SK-N-SH treated with all-trans-retinoic acid at 6 μM for 48 hours (cell line): Measurements from ENCODE around the gene LHCGR.

Experiments
- ATAC-seq: fragments of 200-7000 bp; cut with Tn5 transposase; 3 replicates; pipeline ENCODE4 v1.9.1; 2020; ENCODE audit warnings: mild to moderate bottlenecking, moderate library complexity
- ARNTL ChIP-seq: fragments of 450-650 bp; formaldehyde crosslinking; IDR thresholded peaks from 2 replicates; pipeline ENCODE4 v1.5.0; 2020; ENCODE audit warnings: low read depth, mild to moderate bottlenecking, moderate library complexity, borderline replicate concordance
- BACH2 ChIP-seq: fragments of 250-450 bp; sonication (Bioruptor Pico); IDR thresholded peaks from 2 replicates; pipeline ENCODE4 v1.9.0; 2021; ENCODE audit warnings: mild to moderate bottlenecking, borderline replicate concordance
- CSDC2 ChIP-seq: fragments of 250-450 bp; sonication (Bioruptor Pico); IDR thresholded peaks from 2 replicates; pipeline ENCODE4 v1.5.0; 2020; ENCODE audit warnings: mild to moderate bottlenecking, moderate library complexity
- ESRRG ChIP-seq: fragments of 250-450 bp; sonication (Bioruptor Pico); IDR thresholded peaks from 2 replicates; pipeline ENCODE4 v1.6.1; 2021; ENCODE audit warnings: mild to moderate bottlenecking
- GLIS3 ChIP-seq: fragments of 250-450 bp; sonication (Bioruptor Pico); IDR thresholded peaks from 2 replicates; pipeline ENCODE4 v1.5.0; 2020; ENCODE audit warnings: mild to moderate bottlenecking, moderate library complexity
- OSR1 ChIP-seq: fragments of 250-450 bp; sonication (Bioruptor Pico); IDR thresholded peaks from 2 replicates; pipeline ENCODE4 v1.8.0; 2022; ENCODE audit warnings: moderate library complexity, mild to moderate bottlenecking, inconsistent platforms
- PPARA ChIP-seq: fragments of 250-450 bp; sonication (Bioruptor Pico); IDR thresholded peaks from 2 replicates; pipeline ENCODE4 v1.5.0; 2020; ENCODE audit warnings: mild to moderate bottlenecking, borderline replicate concordance
- RARB ChIP-seq: fragments of 250-450 bp; sonication (Bioruptor Pico); IDR thresholded peaks from 2 replicates; pipeline ENCODE4 v1.8.0; 2021; ENCODE audit warnings: mild to moderate bottlenecking, moderate library complexity
- SNAI2 ChIP-seq: fragments of 250-450 bp; sonication (Bioruptor Pico); IDR thresholded peaks from 2 replicates; pipeline ENCODE4 v1.5.0; 2020; ENCODE audit warnings: mild to moderate bottlenecking, moderate library complexity
- TCF4 ChIP-seq: fragments of 250-450 bp; sonication (Bioruptor Pico); IDR thresholded peaks from 2 replicates; pipeline ENCODE4 v1.8.0; 2021; ENCODE audit warnings: mild to moderate bottlenecking, moderate library complexity, borderline replicate concordance
- TOX ChIP-seq: fragments of 250-450 bp; sonication (Bioruptor Pico); IDR thresholded peaks from 2 replicates; pipeline ENCODE4 v1.8.0; 2021; ENCODE audit warnings: mild to moderate bottlenecking, moderate library complexity, borderline replicate concordance
- ZC3H10 ChIP-seq: fragments of 250-450 bp; sonication (Bioruptor Pico); IDR thresholded peaks from 2 replicates; pipeline ENCODE4 v1.5.1; 2021; ENCODE audit warnings: mild to moderate bottlenecking, moderate library complexity
- ZFP3 ChIP-seq: fragments of 250-450 bp; sonication (Bioruptor Pico); IDR thresholded peaks from 2 replicates; pipeline ENCODE4 v1.5.0; 2020; ENCODE audit warnings: mild to moderate bottlenecking, moderate library complexity
- ZNF565 ChIP-seq: fragments of 450-650 bp; formaldehyde crosslinking; conservative IDR thresholded peaks from 2 replicates; pipeline ENCODE4 v1.5.0; 2020; ENCODE audit warnings: low read depth, mild to moderate bottlenecking, moderate library complexity
- ZNF70 ChIP-seq: fragments of 450-650 bp; formaldehyde crosslinking; IDR thresholded peaks from 2 replicates; pipeline ENCODE4 v1.5.0; 2020; ENCODE audit warnings: mild to moderate bottlenecking, moderate library complexity
- ZNF8 ChIP-seq: fragments of 450-650 bp; formaldehyde crosslinking; IDR thresholded peaks from 2 replicates; pipeline ENCODE4 v1.5.0; 2020; ENCODE audit warnings: mild to moderate bottlenecking, moderate library complexity
- TF ChIP-seq, protein P1 (sequence below): fragments of 250-450 bp; sonication (Bioruptor Pico); IDR thresholded peaks from 2 replicates; pipeline ENCODE4 v1.5.0; 2020; ENCODE audit warnings: mild to moderate bottlenecking, moderate library complexity
- TF ChIP-seq, protein P2 (sequence below): fragments of 250-450 bp; sonication (Bioruptor Pico); IDR thresholded peaks from 2 replicates; pipeline ENCODE4 v1.8.0; 2021; ENCODE audit warnings: low read depth, mild to moderate bottlenecking, moderate library complexity, borderline replicate concordance
- TF ChIP-seq, protein P3 (sequence below): fragments of 250-450 bp; sonication (Bioruptor Pico); IDR thresholded peaks from 2 replicates; pipeline ENCODE4 v1.5.1; 2021; ENCODE audit warnings: mild to moderate bottlenecking, moderate library complexity
- TF ChIP-seq, protein P4 (sequence below): fragments of 250-450 bp; sonication (Bioruptor Pico); IDR thresholded peaks from 2 replicates; pipeline ENCODE4 v1.8.0; 2020; ENCODE audit warnings: mild to moderate bottlenecking, moderate library complexity, borderline replicate concordance
- TF ChIP-seq, protein P5 (sequence below): fragments of 250-450 bp; sonication (Bioruptor Pico); IDR thresholded peaks from 2 replicates; pipeline ENCODE4 v1.5.1; 2020; ENCODE audit warnings: low read depth, mild to moderate bottlenecking, moderate library complexity

The LHCGR gene

DNA sequence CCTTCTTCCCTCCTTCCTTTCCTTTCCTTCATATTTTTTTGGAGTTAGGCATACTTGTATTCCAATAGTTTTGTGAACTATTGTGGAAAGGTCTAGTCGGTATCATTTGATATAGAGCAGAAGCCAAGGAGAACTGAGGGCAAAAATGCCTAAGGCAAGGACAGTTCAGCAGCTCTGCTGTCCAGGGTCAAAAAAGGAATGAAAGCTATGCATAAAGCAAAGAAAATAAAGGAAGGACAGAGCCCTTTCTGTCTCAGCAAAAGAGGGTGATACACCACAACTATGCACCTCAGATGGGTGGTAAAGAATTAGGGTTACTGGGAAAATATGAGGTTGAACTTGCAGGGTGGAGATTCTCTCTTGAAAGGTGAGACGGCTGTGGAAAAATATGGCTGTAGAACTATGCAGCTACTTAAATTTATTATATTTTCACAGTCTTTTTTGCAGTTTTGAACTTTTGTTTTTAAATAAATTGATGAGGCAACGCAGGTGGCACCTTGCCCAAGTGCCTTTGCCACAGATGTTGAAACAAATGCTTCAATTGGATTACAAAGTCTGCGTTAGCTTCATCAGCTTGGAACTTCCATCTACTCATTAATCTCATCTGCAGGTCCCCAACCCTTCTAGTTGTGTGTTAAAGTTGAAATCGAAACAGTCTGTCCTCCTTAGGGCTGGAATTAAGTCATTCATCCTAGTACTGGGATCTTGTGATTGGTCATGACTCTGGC is 20.8 kb downstream of the LHCGR start:
- TF ChIP-seq ZFP3 (CRISPR knock-in tag) (no peak), ZC3H10 (CRISPR knock-in tag) (no peak), GLIS3 (CRISPR knock-in tag) (no peak), ZNF565 (CRISPR knock-in tag) (no peak)
- TF ChIP-seq, protein P1, sequence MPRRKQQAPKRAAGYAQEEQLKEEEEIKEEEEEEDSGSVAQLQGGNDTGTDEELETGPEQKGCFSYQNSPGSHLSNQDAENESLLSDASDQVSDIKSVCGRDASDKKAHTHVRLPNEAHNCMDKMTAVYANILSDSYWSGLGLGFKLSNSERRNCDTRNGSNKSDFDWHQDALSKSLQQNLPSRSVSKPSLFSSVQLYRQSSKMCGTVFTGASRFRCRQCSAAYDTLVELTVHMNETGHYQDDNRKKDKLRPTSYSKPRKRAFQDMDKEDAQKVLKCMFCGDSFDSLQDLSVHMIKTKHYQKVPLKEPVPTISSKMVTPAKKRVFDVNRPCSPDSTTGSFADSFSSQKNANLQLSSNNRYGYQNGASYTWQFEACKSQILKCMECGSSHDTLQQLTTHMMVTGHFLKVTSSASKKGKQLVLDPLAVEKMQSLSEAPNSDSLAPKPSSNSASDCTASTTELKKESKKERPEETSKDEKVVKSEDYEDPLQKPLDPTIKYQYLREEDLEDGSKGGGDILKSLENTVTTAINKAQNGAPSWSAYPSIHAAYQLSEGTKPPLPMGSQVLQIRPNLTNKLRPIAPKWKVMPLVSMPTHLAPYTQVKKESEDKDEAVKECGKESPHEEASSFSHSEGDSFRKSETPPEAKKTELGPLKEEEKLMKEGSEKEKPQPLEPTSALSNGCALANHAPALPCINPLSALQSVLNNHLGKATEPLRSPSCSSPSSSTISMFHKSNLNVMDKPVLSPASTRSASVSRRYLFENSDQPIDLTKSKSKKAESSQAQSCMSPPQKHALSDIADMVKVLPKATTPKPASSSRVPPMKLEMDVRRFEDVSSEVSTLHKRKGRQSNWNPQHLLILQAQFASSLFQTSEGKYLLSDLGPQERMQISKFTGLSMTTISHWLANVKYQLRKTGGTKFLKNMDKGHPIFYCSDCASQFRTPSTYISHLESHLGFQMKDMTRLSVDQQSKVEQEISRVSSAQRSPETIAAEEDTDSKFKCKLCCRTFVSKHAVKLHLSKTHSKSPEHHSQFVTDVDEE (CRISPR knock-in tag) = no peak
- TF ChIP-seq, protein P2, sequence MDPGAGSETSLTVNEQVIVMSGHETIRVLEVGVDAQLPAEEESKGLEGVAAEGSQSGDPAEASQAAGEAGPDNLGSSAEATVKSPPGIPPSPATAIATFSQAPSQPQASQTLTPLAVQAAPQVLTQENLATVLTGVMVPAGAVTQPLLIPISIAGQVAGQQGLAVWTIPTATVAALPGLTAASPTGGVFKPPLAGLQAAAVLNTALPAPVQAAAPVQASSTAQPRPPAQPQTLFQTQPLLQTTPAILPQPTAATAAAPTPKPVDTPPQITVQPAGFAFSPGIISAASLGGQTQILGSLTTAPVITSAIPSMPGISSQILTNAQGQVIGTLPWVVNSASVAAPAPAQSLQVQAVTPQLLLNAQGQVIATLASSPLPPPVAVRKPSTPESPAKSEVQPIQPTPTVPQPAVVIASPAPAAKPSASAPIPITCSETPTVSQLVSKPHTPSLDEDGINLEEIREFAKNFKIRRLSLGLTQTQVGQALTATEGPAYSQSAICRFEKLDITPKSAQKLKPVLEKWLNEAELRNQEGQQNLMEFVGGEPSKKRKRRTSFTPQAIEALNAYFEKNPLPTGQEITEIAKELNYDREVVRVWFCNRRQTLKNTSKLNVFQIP (CRISPR knock-in tag) = no peak
- no peak for ATAC-seq

DNA sequence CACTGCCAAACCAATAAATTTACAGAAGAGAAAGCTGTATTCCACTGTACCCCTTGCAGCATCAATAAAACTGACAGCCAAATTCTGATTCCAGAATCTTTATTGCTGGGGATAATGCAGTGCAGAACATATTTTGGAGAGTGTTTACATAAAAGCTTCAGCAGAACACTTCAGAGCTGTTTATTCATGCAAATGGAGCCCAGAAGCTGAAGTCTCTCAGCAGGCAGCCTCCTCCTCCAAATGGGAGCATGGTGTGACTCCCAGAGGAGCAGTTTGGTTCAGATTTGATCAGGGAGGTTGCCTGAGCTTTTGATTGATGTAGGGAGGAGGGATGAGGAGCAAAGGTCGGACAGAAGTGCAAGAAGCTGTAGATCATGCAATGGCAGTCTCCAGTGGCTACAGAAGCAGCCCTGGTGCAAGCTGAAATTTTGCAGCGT is 22.4 kb downstream of the LHCGR start:
- TF ChIP-seq, protein P3, sequence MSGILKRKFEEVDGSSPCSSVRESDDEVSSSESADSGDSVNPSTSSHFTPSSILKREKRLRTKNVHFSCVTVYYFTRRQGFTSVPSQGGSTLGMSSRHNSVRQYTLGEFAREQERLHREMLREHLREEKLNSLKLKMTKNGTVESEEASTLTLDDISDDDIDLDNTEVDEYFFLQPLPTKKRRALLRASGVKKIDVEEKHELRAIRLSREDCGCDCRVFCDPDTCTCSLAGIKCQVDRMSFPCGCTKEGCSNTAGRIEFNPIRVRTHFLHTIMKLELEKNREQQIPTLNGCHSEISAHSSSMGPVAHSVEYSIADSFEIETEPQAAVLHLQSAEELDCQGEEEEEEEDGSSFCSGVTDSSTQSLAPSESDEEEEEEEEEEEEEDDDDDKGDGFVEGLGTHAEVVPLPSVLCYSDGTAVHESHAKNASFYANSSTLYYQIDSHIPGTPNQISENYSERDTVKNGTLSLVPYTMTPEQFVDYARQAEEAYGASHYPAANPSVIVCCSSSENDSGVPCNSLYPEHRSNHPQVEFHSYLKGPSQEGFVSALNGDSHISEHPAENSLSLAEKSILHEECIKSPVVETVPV (CRISPR knock-in tag) = no peak
- TF ChIP-seq ZNF70 = no peak
- TF ChIP-seq BACH2 (CRISPR knock-in tag) = no peak
- TF ChIP-seq RARB (CRISPR knock-in tag) = no peak
- TF ChIP-seq ZFP3 (CRISPR knock-in tag) = no peak
- TF ChIP-seq, protein P4, sequence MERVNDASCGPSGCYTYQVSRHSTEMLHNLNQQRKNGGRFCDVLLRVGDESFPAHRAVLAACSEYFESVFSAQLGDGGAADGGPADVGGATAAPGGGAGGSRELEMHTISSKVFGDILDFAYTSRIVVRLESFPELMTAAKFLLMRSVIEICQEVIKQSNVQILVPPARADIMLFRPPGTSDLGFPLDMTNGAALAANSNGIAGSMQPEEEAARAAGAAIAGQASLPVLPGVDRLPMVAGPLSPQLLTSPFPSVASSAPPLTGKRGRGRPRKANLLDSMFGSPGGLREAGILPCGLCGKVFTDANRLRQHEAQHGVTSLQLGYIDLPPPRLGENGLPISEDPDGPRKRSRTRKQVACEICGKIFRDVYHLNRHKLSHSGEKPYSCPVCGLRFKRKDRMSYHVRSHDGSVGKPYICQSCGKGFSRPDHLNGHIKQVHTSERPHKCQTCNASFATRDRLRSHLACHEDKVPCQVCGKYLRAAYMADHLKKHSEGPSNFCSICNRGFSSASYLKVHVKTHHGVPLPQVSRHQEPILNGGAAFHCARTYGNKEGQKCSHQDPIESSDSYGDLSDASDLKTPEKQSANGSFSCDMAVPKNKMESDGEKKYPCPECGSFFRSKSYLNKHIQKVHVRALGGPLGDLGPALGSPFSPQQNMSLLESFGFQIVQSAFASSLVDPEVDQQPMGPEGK (CRISPR knock-in tag) = no peak
- no peak for TF ChIP-seq ARNTL (CRISPR knock-in tag)
- TF ChIP-seq ZNF8 (CRISPR knock-in tag) = no peak
- TF ChIP-seq SNAI2 = no peak
- no peak for ATAC-seq

DNA sequence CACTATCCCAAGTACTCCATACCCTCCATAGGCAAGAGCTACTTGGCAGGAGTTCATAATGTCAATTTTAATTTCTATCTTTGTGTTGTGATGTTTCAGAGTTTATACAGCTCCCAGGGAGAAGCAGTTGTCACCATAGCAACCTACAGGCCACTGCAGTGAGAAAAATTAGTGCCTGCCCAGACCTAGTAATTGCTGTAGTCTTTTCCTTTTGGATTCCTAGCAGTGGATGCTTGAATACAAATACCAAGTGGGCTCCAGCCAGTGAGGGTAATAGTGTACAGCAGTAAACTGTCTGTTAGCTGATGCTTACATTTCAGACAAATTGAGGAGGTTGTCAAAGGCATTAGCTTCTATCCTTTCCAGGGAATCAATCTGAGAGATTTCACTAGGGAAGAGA is 26.7 kb downstream of the LHCGR start:
- TF ChIP-seq TOX (CRISPR knock-in tag) = no peak
- TF ChIP-seq TCF4 = no peak
- TF ChIP-seq, all 23 proteins: peak for 0
- no peak for ATAC-seq

DNA sequence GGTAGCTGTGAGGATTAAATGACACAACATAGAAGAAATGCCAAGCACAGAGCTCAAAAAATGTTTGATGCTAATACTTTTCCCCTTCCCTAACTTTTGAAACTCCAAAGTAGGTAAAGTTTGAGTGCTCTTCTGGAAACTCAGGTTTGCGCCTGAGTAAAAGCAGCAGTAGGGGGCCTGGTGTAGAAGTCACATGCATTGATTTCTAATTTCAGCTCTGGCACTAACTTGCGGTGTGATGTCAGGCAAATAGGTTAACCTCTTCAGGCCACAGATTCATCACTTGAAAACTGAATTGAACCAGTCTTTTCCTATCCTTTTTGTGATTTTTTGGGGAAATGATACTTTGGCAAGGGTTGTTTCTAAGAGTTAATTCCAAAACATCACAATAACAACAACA is 27.2 kb downstream of the LHCGR start:
- ATAC-seq = no peak

More for the DNA sequence above, 27.2 kb downstream of the LHCGR start:
- TF ChIP-seq, protein P5, sequence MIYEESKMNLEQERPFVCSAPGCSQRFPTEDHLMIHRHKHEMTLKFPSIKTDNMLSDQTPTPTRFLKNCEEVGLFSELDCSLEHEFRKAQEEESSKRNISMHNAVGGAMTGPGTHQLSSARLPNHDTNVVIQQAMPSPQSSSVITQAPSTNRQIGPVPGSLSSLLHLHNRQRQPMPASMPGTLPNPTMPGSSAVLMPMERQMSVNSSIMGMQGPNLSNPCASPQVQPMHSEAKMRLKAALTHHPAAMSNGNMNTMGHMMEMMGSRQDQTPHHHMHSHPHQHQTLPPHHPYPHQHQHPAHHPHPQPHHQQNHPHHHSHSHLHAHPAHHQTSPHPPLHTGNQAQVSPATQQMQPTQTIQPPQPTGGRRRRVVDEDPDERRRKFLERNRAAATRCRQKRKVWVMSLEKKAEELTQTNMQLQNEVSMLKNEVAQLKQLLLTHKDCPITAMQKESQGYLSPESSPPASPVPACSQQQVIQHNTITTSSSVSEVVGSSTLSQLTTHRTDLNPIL (CRISPR knock-in tag) = no peak
- TF ChIP-seq, protein P3 (CRISPR knock-in tag) = no peak
- TF ChIP-seq ESRRG (no peak), BACH2 (CRISPR knock-in tag) (no peak), ZNF8 (CRISPR knock-in tag) (no peak), TOX (CRISPR knock-in tag) (no peak), ZC3H10 (CRISPR knock-in tag) (no peak), ZFP3 (CRISPR knock-in tag) (no peak), CSDC2 (no peak), PPARA (CRISPR knock-in tag) (no peak), OSR1 (CRISPR knock-in tag) (no peak), GLIS3 (CRISPR knock-in tag) (no peak)
- TF ChIP-seq, protein P4 (CRISPR knock-in tag) = no peak
